HG03066 (cell line): ENCODE results near the gene UPF3B.
"Not testable (repeated sequence)": the region's sequence is repeated elsewhere in the genome, so short reads cannot be mapped to it uniquely, and the experiment has no call there.

ENCODE experiments used
- ATAC-seq: cut with Tn5 transposase; IDR thresholded peaks from one replicate; pipeline ENCODE4 v1.9.1; 2021; ENCODE audit warnings: low read depth; ENCODE audit not compliant: unreplicated experiment

UPF3B gene, protein sequence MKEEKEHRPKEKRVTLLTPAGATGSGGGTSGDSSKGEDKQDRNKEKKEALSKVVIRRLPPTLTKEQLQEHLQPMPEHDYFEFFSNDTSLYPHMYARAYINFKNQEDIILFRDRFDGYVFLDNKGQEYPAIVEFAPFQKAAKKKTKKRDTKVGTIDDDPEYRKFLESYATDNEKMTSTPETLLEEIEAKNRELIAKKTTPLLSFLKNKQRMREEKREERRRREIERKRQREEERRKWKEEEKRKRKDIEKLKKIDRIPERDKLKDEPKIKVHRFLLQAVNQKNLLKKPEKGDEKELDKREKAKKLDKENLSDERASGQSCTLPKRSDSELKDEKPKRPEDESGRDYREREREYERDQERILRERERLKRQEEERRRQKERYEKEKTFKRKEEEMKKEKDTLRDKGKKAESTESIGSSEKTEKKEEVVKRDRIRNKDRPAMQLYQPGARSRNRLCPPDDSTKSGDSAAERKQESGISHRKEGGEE

GRCh38 chrX:119852382-119853353 is at the start of gene UPF3B:
UPF3B (minus strand) TSS chrX:119852963; CDS start chrX:119852928, 35 bp downstream.
- ATAC-seq = peak; percentile 98

GRCh38 chrX:119900976-119901375 is 48.2 kb upstream of the UPF3B start:
- ATAC-seq = no peak

DNA sequence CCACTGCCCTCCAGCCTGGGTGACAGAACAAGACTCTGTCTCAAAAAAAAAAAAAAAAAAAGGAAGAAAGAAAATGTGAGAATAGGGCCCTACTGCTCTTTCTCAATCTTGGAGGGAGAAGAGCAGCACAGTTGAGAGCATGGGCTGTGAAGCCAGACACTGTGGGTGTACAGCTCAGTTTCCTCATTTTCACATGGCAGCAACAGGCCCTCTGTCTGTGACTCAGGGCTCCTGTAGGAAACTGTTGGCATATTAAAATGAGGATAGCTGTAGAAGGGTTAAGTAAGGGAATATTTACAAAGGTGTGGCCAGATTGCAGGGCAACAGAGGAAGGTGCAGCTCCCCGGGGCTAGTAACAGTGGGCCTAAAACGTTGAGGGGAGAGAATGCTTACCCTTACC is 46.4 kb upstream of the UPF3B start:
- ATAC-seq = no peak

DNA sequence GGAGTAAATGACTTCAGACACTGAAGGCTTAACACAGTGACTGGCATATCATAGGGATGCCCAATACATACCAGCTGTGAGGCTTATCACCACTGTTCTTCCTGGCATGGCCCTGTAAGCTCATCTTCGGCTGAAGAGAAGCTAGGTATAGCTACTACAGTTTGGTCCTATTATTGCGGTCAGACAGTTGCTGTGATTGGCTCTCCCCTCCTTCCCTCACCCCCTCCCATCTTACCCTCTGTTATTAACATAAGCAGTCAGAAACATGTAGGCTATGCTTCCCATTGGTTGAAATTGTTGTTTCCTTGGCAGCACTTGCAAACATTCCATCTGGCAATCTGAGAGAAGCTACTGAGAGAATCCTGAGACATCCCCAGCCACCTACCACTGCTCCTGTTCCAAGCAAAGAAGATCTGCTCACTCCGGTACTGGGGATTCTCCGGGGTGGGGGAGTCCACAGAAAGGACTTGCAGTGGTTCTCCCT is 43.1 kb upstream of the UPF3B start, which contains the start of gene AKAP14:
Gene AKAP14, plus strand, starts transcription at position 51 of the 484 bp plus-strand sequence. CDS start 7,331 bp downstream, outside the sequence.
- no peak for ATAC-seq

DNA sequence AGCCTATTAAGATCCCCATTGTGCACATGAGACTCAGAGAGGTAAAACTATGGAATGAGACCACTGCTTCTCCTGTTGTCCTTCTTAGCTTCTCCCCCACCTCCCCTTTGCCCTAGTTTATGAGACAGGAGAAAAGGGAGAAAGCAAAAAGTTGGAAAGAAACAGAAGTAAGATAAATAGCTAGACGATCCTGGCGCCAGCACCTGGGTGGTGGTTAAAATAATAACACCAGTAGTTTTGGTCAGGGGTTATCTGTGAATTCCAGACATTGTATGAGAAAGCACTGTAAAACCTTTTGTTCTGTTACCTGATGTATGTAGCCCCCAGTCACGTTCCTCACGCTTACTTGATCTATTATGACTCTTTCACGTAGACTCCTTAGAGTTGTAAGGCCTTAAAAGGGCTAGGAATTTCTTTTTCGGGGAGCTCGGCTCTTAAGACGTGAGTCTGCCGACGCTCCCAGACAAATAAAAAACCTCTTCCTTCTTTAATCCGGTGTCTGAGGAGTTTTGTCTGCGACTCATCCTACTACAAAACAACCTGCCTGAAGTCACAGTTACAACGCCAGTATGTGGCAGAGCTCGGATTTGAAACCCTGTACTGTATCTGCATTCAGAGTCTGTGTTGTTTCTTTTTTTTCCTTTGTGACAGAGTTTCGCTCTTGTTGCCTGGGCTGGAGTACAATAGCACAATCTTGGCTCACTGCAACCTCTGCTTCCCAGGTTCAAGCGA is 39.4 kb upstream of the UPF3B start:
- not testable (repeated sequence) for ATAC-seq

DNA sequence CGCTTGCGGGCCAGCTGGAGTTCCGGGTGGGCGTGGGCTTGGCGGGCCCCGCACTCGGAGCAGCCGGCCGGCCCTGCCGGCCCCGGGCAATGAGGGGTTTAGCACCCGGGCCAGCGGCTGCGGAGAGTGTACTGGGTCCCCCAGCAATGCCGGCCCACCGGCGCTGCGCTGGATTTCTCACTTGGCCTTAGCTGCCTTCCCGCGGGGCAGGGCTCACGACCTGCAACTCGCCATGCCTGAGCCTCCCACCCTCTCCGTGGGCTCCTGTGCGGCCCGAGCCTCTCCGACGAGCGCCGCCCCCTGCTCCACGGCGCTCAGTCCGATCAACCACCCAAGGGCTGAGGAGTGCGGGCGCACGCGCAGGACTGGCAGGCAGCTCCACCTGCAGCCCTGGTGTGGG is 37.9 kb upstream of the UPF3B start:
- ATAC-seq = not testable (repeated sequence)

- ATAC-seq = no peak
Measured at GRCh38 chrX:119887721-119888425, 35.1 kb upstream of the UPF3B start.

- ATAC-seq = no peak
Measured at GRCh38 chrX:119885554-119886428, 33.0 kb upstream of the UPF3B start.

GRCh38 chrX:119880552-119881437 is 28.0 kb upstream of the UPF3B start:
- ATAC-seq = peak; percentile 70

DNA sequence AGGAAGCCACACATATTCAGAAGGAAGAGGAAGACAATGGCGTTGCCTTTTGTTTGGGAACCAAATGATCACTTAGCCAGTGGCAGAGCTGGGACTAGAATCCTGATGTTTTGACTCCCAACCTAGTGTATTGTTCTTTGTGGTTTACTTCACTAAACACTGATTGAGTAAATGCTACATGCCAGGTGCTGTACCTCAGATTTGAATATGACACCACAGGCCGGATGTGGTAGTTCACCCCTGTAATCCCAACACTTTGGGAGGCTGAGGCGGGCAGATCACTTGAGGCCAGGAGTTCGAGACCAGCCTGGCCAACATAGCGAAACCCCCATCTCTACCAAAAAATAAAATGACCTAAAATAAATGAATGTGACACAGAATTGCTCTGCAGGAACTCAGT is 27.3 kb upstream of the UPF3B start:
- ATAC-seq = no peak

GRCh38 chrX:119878740-119879139 is 26.0 kb upstream of the UPF3B start:
- no peak for ATAC-seq

GRCh38 chrX:119871599-119872395 is 19.0 kb upstream of the UPF3B start, which contains the start of the genes NDUFA1 and RNF113A:
NDUFA1 (plus strand) TSS chrX:119871832; CDS start chrX:119871912, 80 bp downstream.
RNF113A (minus strand) TSS chrX:119871733; CDS start chrX:119871613, 120 bp downstream.
- ATAC-seq = peak; percentile 84

- ATAC-seq = peak; percentile 42
Measured at GRCh38 chrX:119871245-119871598, 18.5 kb upstream of the UPF3B start.

DNA sequence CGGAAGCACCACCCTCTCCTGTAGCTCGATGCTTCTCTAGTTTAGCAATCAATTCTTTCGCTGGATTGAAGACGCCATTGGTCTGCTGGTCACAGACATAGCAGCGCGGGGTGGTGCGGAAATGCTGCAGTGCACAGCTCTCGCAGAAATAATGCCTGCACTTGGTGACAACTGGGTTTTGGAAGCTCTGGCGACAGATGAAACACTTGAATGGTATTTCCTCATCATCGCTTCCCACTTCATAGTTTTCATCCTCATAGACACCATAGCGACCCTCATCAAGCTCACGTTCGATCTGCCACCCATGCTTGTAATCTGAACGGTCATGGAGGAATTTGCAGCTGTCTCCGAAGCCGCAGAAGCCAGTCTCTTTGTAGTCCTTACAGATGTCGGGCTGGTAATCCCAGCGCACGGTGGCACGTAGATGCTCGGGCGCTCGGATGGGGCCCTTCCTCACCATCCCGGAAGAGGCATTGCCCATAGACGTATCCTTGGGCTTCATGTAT is 17.9 kb upstream of the UPF3B start:
- ATAC-seq = peak; percentile 23

DNA sequence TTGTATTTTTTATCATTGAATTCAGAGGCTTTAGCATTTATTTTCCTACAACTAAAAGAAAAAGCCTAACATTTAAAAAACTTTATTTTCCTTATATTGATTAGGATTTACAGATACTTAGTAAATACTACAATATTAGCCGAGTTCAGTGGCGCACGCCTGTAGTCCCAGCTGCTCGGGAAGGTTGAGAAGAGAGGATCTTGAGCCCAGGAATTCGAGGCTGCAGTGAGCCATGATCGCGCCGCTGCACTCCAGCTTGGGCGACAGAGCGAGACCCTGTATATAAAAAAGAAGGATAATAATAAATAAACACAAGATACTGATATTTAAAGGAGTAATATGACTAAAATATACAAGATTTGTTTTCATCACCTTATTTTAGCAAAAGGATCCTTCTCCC is 681 bp upstream of the UPF3B start:
- no peak for ATAC-seq

DNA sequence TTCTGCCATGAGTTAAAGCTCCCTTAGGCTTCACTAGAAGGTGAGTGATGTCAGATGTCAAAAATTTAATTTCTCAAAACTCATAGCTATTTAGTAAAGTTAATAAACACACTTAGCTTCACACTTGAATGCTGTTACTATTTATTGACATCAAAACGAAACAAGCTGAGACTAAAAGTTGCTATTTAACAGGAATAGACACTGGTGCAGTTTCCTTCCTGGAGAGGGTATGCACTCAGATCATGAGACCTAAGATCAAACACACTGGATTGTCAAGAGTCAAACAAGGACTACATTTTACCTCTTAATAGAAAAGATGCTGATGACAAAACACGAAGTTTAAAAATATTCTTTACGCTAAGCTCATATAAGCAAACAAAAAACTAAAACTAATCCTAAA is 18.9 kb downstream of the UPF3B start:
- no peak for ATAC-seq

DNA sequence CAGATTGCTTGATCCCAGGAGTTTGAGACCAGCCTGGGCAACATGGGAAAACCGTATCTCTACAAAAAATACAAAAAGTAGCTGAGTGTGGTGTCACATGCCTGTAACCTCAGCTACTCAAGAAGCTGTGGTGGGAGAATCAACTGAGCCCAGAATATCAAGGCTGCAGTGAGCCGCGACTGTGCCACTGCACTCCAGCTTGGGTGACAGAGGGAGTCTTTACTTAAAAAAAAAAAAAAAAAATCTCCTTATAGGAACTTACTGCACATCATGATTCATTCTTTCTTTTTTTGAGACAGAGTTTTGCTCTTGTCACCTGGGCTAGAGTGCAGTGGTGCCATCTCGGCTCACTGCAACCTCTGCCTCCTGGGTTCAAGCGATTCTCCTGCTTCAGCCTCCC is 24.3 kb downstream of the UPF3B start:
- no peak for ATAC-seq
